ENCODE data around the gene PKIG. TPM values are rescaled to one million over a fixed set of nuclear protein-coding genes. Genes with fewer than 3 reads are reported as not detected.

The PKIG gene
- total and polyA plus RNA-seq, 10 of the 15 experiments (the other 5 are each of a cell fraction or from before 2014, with no cell fraction given): 5.7 to 82.3 (median 39.7) TPM

DNA sequence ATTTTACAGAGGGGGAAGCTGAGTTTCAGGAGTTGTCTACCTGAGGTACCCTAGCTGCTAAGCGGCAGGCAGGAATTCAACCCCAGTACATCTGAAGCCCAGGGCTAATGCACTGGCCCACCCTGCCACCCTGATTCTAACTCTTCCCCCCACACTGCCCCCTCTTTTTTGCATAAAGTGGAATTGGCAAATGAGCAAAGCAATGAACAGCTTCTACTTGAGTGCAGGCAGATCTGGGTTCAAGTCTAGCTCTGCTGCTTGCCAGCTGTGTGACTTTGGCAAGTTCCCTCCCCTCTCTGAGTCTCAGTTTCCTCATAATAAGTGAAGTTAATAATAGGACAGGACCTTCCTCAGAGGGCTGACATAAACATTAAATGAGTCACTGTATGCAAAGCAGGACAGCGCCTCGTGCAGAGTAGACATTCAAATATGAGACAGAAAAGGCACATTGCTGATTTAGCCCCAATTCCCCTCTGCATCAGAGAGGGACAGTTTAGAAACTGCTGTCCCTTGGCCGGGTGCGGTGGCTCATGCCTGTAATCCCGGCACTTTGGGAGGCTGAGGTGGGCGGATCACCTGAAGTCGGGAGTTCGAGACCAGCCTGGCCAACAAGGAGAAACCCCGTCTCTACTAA is 64.4 kb downstream of the PKIG start (continued):
- TF ChIP-seq ZNF622 (IDR thresholded peaks at IDR 0.05) (no peak), BCL11A (IDR thresholded peaks at IDR 0.05; ENCODE audit: low read depth, low read length) (peak; percentile 32; the same call in 1 of the 2 replicates), CEBPZ (IDR thresholded peaks at IDR 0.05; ENCODE audit: low read depth, low read length) (no peak), RELA (IDR thresholded peaks at IDR 0.05; ENCODE audit: borderline replicate concordance, partially characterized antibody) (no peak), SMAD1 (IDR thresholded peaks at IDR 0.05; ENCODE audit: low read depth, partially characterized antibody) (no peak), RAD51 (IDR thresholded peaks at IDR 0.05) (no peak), RB1 (IDR thresholded peaks at IDR 0.05; ENCODE audit: borderline replicate concordance) (peak; percentile 20; the same call in 1 of the 2 replicates), CHD2 (IDR thresholded peaks at IDR 0.05; ENCODE audit: borderline replicate concordance, low read depth, low read length) (peak; percentile 8; the same call in 1 of the 2 replicates), MYC (IDR thresholded peaks at IDR 0.05; ENCODE audit: insufficient read depth, insufficient read length, insufficient replicate concordance, low read length, severe bottlenecking) (no peak), CEBPB (IDR thresholded peaks at IDR 0.05; ENCODE audit: borderline replicate concordance in 1 of 2, low read depth in 2 of 2, low read length in 2 of 2) (no peak), FOS (IDR thresholded peaks at IDR 0.05; ENCODE audit: borderline replicate concordance, extremely low read depth, insufficient read length) (no peak), PAX5 (IDR thresholded peaks at IDR 0.05; ENCODE audit: borderline replicate concordance, low read depth, low read length) (no peak), CBX3 (IDR thresholded peaks at IDR 0.05; ENCODE audit: borderline replicate concordance, low read depth) (no peak), ZNF274 (IDR thresholded peaks at IDR 0.05; ENCODE audit: insufficient read depth, insufficient read length) (no peak)
- TF ChIP-seq, protein P1, sequence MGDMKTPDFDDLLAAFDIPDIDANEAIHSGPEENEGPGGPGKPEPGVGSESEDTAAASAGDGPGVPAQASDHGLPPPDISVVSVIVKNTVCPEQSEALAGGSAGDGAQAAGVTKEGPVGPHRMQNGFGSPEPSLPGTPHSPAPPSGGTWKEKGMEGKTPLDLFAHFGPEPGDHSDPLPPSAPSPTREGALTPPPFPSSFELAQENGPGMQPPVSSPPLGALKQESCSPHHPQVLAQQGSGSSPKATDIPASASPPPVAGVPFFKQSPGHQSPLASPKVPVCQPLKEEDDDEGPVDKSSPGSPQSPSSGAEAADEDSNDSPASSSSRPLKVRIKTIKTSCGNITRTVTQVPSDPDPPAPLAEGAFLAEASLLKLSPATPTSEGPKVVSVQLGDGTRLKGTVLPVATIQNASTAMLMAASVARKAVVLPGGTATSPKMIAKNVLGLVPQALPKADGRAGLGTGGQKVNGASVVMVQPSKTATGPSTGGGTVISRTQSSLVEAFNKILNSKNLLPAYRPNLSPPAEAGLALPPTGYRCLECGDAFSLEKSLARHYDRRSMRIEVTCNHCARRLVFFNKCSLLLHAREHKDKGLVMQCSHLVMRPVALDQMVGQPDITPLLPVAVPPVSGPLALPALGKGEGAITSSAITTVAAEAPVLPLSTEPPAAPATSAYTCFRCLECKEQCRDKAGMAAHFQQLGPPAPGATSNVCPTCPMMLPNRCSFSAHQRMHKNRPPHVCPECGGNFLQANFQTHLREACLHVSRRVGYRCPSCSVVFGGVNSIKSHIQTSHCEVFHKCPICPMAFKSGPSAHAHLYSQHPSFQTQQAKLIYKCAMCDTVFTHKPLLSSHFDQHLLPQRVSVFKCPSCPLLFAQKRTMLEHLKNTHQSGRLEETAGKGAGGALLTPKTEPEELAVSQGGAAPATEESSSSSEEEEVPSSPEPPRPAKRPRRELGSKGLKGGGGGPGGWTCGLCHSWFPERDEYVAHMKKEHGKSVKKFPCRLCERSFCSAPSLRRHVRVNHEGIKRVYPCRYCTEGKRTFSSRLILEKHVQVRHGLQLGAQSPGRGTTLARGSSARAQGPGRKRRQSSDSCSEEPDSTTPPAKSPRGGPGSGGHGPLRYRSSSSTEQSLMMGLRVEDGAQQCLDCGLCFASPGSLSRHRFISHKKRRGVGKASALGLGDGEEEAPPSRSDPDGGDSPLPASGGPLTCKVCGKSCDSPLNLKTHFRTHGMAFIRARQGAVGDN (IDR thresholded peaks at IDR 0.05): peak; percentile 45
- TF ChIP-seq, protein P2, sequence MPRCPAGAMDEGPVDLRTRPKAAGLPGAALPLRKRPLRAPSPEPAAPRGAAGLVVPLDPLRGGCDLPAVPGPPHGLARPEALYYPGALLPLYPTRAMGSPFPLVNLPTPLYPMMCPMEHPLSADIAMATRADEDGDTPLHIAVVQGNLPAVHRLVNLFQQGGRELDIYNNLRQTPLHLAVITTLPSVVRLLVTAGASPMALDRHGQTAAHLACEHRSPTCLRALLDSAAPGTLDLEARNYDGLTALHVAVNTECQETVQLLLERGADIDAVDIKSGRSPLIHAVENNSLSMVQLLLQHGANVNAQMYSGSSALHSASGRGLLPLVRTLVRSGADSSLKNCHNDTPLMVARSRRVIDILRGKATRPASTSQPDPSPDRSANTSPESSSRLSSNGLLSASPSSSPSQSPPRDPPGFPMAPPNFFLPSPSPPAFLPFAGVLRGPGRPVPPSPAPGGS (IDR thresholded peaks at IDR 0.05; ENCODE audit: borderline replicate concordance, insufficient read depth, low read depth, low read length, poor library complexity, severe bottlenecking): no peak
- TF ChIP-seq, protein P3, sequence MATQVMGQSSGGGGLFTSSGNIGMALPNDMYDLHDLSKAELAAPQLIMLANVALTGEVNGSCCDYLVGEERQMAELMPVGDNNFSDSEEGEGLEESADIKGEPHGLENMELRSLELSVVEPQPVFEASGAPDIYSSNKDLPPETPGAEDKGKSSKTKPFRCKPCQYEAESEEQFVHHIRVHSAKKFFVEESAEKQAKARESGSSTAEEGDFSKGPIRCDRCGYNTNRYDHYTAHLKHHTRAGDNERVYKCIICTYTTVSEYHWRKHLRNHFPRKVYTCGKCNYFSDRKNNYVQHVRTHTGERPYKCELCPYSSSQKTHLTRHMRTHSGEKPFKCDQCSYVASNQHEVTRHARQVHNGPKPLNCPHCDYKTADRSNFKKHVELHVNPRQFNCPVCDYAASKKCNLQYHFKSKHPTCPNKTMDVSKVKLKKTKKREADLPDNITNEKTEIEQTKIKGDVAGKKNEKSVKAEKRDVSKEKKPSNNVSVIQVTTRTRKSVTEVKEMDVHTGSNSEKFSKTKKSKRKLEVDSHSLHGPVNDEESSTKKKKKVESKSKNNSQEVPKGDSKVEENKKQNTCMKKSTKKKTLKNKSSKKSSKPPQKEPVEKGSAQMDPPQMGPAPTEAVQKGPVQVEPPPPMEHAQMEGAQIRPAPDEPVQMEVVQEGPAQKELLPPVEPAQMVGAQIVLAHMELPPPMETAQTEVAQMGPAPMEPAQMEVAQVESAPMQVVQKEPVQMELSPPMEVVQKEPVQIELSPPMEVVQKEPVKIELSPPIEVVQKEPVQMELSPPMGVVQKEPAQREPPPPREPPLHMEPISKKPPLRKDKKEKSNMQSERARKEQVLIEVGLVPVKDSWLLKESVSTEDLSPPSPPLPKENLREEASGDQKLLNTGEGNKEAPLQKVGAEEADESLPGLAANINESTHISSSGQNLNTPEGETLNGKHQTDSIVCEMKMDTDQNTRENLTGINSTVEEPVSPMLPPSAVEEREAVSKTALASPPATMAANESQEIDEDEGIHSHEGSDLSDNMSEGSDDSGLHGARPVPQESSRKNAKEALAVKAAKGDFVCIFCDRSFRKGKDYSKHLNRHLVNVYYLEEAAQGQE (IDR thresholded peaks at IDR 0.05; ENCODE audit: low read depth, low read length): no peak
